NCI-H748 (cell line): ENCODE measurements around the gene CHTOP.

Source experiments
- DNase-seq: peaks from one replicate; lab custom pipeline; 2025; ENCODE audit not compliant: unreplicated experiment; lab: John Stamatoyannopoulos, UW

The CHTOP gene

GRCh38 chr1:153685544-153686340 lies 51.9 kb downstream of the CHTOP start:
- DNase-seq, result no peak

- no peak for DNase-seq
Measured at GRCh38 chr1:153687346-153688125, 53.7 kb downstream of the CHTOP start.

GRCh38 chr1:153688276-153688675 lies 54.4 kb downstream of the CHTOP start:
- DNase-seq, result no peak

GRCh38 chr1:153688736-153689328 lies 55.0 kb downstream of the CHTOP start:
- no peak for DNase-seq

GRCh38 chr1:153693466-153693865 lies 59.6 kb downstream of the CHTOP start:
- no peak for DNase-seq
